Activated CD4-positive, alpha-beta T cell treated with anti-CD3 and anti-CD28 coated beads, Interleukin-2, amount 50 U/mL, for 24 hours (primary cell): ENCODE results near the gene PLA1A.
"Not testable (repeated sequence)": the region's sequence is repeated elsewhere in the genome, so short reads cannot be mapped to it uniquely, and the experiment has no call there.

Experiments
- DNase-seq, 2 donors: peaks; one replicate each; pipeline ENCODE4 v3.0.0-alpha.2; 2020; ENCODE audit warnings: low read depth in 1 of 2, low spot score in 1 of 2

PLA1A gene

GRCh38 chr3:119579366-119580066 lies 18.2 kb upstream of the PLA1A start, which contains the start of gene ADPRH:
Gene ADPRH, plus strand, starts transcription at chr3:119579492. Its CDS starts 2,678 bp downstream, at chr3:119582170.
- DNase-seq: peak in 1 of 2 donors; percentile 26

- no peak for DNase-seq
These were observed 17.5 kb upstream of the PLA1A start for GRCh38 chr3:119580067-119580760.

- DNase-seq: peak in 1 of 2 donors; percentile 36
These were observed 15.5 kb upstream of the PLA1A start for GRCh38 chr3:119582178-119582577.

GRCh38 chr3:119585208-119585607 lies 12.5 kb upstream of the PLA1A start:
- no peak for DNase-seq

- DNase-seq: no peak
These were observed 11.7 kb upstream of the PLA1A start for GRCh38 chr3:119585856-119586570.

GRCh38 chr3:119586733-119587172 lies 10.9 kb upstream of the PLA1A start:
- DNase-seq: no peak

- DNase-seq: no peak
These were observed 9.6 kb upstream of the PLA1A start for GRCh38 chr3:119588112-119588511.

- no peak for DNase-seq
These were observed 8.4 kb upstream of the PLA1A start for GRCh38 chr3:119589102-119589773.

- no peak for DNase-seq
These were observed 7.0 kb upstream of the PLA1A start for GRCh38 chr3:119590706-119591105.

- DNase-seq: no peak
These were observed 4.8 kb upstream of the PLA1A start for GRCh38 chr3:119592861-119593260.

- DNase-seq: no peak
These were observed 3.6 kb upstream of the PLA1A start for GRCh38 chr3:119594066-119594465.

- DNase-seq: not testable (repeated sequence)
These were observed 2.8 kb upstream of the PLA1A start for GRCh38 chr3:119594929-119595328.

- DNase-seq: no peak
These were observed 1.9 kb upstream of the PLA1A start for GRCh38 chr3:119595639-119596334.

GRCh38 chr3:119596398-119596797 lies 1.3 kb upstream of the PLA1A start:
- no peak for DNase-seq

- no peak for DNase-seq
These were observed 869 bp downstream of the PLA1A start for GRCh38 chr3:119598410-119599098.

- DNase-seq: no peak
These were observed 2.0 kb downstream of the PLA1A start for GRCh38 chr3:119599558-119600174.

- DNase-seq: no peak
These were observed 3.0 kb downstream of the PLA1A start for GRCh38 chr3:119600732-119601131.

GRCh38 chr3:119601154-119601553 lies 3.5 kb downstream of the PLA1A start:
- DNase-seq: no peak

- DNase-seq: no peak
These were observed 5.0 kb downstream of the PLA1A start for GRCh38 chr3:119602676-119603075.

- DNase-seq: no peak
These were observed 7.2 kb downstream of the PLA1A start for GRCh38 chr3:119604878-119605277.
